ENCODE data around the gene TMEM164. TPM values are rescaled to one million over a fixed set of nuclear protein-coding genes. Genes with fewer than 3 reads are reported as not detected.

Gene TMEM164
- total and polyA plus RNA-seq, 8 donors, result 7.3 to 21.3 (median 11.9) TPM

GRCh38 chrX:110171442-110171841, 168.5 kb downstream of the TMEM164 start:
- DNase-seq (no peak), FAIRE-seq (no peak), ATAC-seq (no peak)
- Histone ChIP-seq H3K4me1 (no peaks in the 10 kb centered on the region), H3K27ac (no peak overlapping the region), H3K27me3 (peaks cover 0 to 13% (median 0%) of the 10 kb centered on the region in 4 donors), H3K4me3 (no peak overlapping the region), H3K36me3 (no peaks in the 10 kb centered on the region), H3K9me3 (no peaks in the 10 kb centered on the region)
- intact Hi-C loops (cut with DNase I), result no loop called here
- no peak for TF ChIP-seq CTCF (IDR thresholded peaks at IDR 0.05)
- WGBS, 2 donors, result 91 to 96% methylated on average over 5 of the region's 5 CpGs

GRCh38 chrX:110172215-110172614, 169.3 kb downstream of the TMEM164 start:
- Histone ChIP-seq H3K9me3 (no peaks in the 10 kb centered on the region), H3K4me1 (no peaks in the 10 kb centered on the region), H3K4me3 (no peak overlapping the region), H3K36me3 (no peaks in the 10 kb centered on the region), H3K27ac (no peak overlapping the region), H3K27me3 (peaks cover 0 to 7% (median 0%) of the 10 kb centered on the region in 4 donors)
- no peak for TF ChIP-seq CTCF (IDR thresholded peaks at IDR 0.05)
- intact Hi-C loops (cut with DNase I), result no loop called here
- ATAC-seq (no peak), FAIRE-seq (no peak), DNase-seq (no peak)
- WGBS, 2 donors, result 92 to 96% methylated on average over 10 of the region's 10 CpGs

DNA sequence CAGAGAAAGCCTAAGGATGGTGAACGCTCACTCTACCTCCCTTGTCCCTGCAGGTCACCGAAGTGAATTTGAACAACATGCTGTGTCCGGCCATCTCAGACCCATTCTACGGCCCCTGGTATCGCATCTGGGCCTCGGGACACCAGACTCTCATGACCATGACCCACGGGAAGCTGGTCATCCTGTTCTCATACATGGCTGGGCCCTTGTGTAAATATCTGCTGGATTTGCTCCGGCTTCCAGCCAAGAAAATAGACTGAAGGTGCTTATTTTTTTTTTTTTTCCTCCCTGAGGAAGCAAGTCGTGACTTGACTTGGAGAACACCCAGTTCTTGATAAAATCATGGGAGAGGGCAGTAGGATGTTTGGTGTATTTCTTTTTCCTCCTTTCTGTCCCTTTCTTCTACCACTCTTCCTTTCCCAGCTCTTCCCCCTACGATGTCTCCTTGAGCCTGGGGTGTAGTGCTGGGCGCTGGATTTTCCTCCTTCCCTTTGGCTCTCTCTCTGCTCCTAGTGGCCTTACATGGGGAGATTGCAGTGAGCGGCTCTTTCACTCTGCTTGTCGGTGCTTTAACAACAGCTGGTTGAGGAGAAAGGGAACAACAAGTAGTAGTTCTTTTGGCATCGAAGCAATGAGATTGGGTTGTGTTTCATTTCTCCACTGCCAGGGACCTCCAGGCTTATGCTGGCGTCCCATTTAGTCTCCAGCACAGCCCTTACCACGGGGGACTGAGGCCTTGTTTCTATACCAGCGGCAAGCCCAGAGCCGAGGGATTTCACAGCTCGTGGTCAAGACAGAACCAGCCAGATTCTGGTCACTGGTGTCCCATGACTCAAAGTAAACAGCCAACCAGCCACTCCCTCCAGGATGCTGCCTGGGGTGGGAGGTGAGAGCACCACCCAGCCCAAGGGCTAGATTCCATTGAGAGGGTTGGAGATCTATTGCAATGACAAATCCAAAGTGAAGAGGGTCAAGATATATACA, 170.6 kb downstream of the TMEM164 start:
- H3K27me3 ChIP-seq, result no peaks in the 10 kb centered on the region
- no peaks in the 10 kb centered on the region for H3K36me3 ChIP-seq
- H3K27ac ChIP-seq, result no peak overlapping the region
- 74 to 80% methylated on average over 19 of the region's 19 CpGs for WGBS, 2 donors
- ATAC-seq, result no peak
- FAIRE-seq, result no peak
- TF ChIP-seq CTCF (IDR thresholded peaks at IDR 0.05), result no peak
- no peak overlapping the region for H3K4me3 ChIP-seq
- intact Hi-C loops (cut with DNase I), result no loop called here
- no peaks in the 10 kb centered on the region for H3K9me3 ChIP-seq
- no peak for DNase-seq
- H3K4me1 ChIP-seq, result no peaks in the 10 kb centered on the region

GRCh38 chrX:110175146-110175545, 172.2 kb downstream of the TMEM164 start:
- no peak for FAIRE-seq
- 72 to 91% methylated on average over 4 of the region's 4 CpGs for WGBS, 2 donors
- ATAC-seq, result peak in 2 of 4 donors; percentile 36 to 46
- H3K27ac ChIP-seq, result no peak overlapping the region
- no peak overlapping the region for H3K4me3 ChIP-seq
- DNase-seq, result no peak
- no peaks in the 10 kb centered on the region for H3K36me3 ChIP-seq
- no peak for TF ChIP-seq CTCF (IDR thresholded peaks at IDR 0.05)
- no peaks in the 10 kb centered on the region for H3K9me3 ChIP-seq
- H3K27me3 ChIP-seq, result no peaks in the 10 kb centered on the region
- H3K4me1 ChIP-seq, result no peaks in the 10 kb centered on the region
- intact Hi-C loops (cut with DNase I), result no loop called here

DNA sequence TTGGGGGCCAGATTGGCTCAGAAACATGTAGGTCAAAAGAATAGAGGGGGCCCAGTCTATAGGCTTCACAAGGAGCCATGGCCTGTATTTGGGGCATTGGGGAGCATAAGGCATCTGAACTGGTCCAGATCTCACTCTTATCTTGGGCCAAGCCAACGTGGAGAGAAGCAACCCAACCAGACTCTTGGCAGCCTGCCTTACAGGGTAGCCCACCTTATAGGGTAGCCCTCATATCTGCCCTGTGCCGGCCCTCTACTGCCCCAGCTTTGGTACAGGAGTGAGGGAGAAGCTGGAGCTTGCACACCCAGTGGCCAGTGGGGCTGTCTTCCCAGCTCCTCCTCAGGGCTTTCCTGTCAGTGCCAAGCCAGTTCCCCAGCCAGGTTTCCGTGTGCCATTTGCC, 172.8 kb downstream of the TMEM164 start:
- intact Hi-C loops (cut with DNase I), result no loop called here
- TF ChIP-seq CTCF (IDR thresholded peaks at IDR 0.05), result no peak
- FAIRE-seq (no peak), ATAC-seq (no peak), DNase-seq (no peak)
- no peaks in the 10 kb centered on the region for H3K4me1 ChIP-seq
- H3K27ac ChIP-seq, result no peak overlapping the region
- H3K4me3 ChIP-seq, result no peak overlapping the region
- 78 to 83% methylated on average over 3 of the region's 3 CpGs for WGBS, 2 donors
- H3K36me3 ChIP-seq, result no peaks in the 10 kb centered on the region
- H3K27me3 ChIP-seq, result no peaks in the 10 kb centered on the region
- no peaks in the 10 kb centered on the region for H3K9me3 ChIP-seq

All from pancreas (tissue), 10 donors.